GM11168 (cell line): ENCODE measurements around the gene CFAP92.

Experiments used
- in situ Hi-C: fragments of 300-500 bp; cut with MboI; formaldehyde crosslinking; loops from one replicate; pipeline ENCODE4 v1.12.0; 2022; ENCODE audit warnings: low sequenced_read_pairs; ENCODE audit not compliant: unreplicated experiment

Gene CFAP92, protein sequence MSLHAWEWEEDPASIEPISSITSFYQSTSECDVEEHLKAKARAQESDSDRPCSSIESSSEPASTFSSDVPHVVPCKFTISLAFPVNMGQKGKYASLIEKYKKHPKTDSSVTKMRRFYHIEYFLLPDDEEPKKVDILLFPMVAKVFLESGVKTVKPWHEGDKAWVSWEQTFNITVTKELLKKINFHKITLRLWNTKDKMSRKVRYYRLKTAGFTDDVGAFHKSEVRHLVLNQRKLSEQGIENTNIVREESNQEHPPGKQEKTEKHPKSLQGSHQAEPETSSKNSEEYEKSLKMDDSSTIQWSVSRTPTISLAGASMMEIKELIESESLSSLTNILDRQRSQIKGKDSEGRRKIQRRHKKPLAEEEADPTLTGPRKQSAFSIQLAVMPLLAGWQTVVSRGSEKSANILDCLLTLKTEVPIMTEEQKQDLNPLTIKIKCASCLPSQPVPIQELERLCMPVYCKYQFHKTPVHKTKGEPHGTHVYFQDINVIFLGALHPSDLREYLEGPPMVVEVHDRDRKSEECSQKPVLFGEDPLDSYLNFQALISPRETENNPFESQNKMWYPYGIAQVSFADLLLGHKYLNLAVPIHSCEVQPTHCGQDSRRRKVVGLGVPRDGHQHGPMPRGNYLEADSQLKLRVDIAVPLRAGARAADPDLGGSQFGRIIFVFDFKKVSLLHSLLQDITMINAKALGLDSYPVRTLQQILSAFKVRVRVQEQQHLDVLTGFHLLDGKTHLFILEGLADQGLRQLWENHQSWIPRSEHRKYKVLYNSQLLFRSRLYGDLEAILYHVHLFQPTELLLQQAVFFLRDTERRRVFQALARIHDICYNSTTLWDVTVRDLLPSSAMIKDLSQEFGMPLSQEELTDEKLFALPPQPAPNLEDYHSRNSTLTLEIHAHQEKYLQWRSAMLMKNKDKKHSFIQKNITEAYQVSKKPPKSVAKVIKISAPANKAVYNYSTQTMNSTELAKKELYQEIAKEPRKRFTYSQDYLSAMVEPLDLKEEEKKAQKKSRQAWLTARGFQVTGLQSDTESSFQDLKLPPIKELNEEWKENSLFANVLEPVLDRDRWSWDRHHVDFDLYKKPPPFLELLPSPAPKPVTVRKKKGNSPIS

DNA sequence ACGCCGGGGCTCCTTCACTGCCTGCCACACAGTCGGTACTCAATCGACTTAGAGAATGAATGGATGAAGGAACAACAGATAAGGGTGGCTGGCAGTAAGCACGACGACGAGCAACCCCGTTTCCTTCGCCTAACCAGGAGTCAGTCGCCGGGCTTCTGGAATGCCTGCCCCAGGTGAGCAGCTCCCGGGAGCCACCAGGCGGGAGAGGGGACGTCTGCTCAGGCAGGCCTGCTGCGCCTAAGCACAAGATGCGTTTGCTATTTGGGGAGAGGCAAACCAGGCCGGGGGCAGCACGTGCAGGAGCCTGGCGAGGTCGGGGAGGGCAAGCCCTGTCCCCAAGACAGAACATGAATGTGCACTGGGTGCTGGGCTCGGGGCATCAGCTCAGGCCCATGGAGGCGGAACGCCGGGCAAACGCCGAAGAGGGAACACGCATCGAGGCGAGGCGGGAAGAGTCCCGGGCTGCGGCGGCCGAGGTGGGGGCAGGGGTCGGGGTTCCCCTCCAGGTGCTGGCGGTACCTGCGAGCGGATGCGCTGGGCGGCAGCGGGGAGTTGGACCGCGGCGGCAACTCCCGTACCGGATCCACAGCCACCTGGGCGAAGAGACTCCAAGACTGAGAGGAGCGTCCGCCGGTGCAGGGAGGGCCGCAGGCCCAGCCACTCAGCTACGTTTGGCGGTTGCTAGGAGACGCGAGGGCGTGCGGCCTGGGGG, at the start of gene CFAP92:
Gene CFAP92, minus strand, starts transcription at position 616 of the 712 bp plus-strand sequence. CDS start 772 bp downstream, outside the sequence.
- in situ Hi-C loops: no loop called here

DNA sequence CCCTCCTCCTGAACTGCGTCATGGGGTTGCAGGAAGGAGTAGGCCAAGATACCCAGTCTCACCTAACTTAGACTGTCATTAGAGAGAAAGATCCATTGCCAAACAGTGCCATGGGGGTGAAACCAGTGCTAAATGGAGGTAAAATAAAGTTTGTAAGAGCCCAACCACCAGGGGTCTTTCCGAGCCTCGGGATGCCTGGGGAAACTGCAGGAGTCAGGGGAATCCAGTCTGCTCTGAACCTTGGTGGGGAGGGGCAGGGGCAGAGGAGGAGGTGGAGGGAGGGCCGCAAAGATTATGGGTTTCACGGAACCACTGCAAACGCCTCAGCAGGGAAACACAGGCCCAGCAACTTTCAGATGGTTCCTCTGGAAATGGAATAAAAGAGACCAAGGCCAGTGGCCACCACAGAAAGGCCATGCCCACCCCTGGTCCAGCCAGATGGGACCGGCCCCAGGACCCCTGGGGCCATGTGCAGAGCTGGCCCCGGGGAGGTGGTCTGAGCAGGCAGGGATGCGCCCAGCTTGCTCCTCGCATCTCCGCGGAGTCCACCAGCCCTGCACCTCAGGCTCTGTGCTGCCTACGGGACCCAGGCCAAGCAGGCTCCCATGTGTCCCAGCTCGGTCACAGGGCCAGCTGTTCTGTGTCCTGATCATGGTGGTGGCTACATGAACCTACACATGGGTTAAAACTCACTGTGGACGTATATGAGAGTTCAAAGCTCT, 46.9 kb upstream of the CFAP92 start:
- in situ Hi-C loops: no loop called here

DNA sequence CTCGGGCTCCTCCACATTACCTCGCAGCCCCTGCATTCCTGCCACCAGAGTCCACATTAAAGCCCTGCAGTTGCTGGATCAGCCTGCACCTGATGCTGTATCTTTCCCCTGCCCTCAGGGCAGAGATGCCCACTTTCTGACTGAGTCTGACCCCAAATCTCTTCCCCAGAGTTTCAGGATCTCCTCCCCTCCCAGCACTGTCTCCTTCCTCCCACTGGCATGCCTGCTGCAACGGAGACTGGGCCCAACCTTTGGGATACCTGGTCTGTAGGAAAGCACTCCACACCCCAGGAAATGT, 46.1 kb upstream of the CFAP92 start:
- in situ Hi-C loops: no loop called here

DNA sequence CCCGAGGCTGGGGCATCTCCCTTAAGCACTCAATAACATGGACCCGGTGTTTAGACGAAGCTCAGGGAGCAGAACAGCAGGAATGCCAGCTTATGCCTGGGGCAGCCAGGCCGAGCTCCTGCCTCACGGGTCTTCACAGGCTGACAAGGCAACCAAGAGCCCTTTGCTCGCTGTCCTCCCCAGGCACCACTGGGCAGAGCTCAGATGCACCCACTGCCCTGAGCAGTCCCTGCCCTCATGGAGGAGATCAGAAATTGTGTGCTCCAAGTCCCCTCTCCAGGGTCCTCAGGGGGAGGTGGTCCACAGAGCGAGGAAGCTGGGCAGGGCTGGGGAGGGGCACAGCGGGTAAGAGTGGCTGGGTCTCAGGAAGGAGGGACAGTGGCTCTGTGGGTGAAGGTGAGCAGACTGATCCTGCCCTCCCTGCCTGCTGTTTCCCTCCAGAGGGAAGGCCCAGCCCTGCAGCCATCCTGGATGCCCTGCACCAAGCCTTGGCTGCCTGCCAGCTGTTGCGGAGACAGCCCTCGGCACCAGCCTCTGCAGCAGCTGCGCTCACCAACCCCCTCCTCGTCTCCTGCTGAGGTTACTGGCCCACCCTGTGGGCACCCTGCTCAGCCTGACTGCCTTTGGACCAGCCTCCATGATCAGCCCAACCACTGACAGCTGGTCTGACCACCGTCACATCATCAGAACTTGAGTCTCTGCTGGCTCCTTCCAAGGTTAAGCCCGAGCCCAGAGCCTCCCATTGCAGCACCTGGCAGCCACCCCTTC, 45.6 kb upstream of the CFAP92 start:
- in situ Hi-C loops: no loop called here

DNA sequence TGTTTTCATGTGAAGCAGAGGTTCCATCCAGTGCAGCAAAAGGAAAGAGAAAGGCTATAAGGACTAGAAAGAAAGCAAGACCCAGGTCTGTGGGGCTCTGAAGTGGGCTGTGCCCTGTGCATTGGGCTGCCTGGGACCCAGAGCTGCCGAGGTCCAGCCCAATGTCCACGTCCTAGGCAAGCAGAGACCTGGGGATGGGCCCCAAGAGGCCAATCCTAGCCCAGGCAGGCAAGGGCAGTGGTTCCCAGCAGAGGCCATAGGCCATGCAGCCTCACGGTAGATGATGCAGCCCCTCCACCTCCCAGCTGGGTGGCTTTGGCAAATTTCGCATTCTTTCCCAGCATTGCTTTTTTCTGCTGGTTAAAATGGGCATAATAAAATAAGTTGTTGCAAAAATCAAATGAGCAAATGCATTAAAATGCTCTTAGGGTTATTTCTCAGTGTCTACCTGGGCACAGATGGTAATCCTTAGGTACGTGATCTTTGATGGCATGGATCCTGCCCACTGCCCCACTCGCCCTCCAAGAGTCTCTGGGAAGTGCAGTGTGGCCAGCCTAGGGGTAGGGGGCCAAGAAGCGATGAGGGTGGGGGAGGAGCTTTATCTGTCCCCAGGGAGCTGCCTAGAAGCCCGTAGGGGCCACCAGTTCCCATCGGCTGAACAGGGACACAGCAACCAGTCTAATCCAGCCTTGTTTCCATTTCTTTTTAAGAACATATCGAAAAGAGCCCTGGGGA, 44.4 kb upstream of the CFAP92 start:
- in situ Hi-C loops: no loop called here

DNA sequence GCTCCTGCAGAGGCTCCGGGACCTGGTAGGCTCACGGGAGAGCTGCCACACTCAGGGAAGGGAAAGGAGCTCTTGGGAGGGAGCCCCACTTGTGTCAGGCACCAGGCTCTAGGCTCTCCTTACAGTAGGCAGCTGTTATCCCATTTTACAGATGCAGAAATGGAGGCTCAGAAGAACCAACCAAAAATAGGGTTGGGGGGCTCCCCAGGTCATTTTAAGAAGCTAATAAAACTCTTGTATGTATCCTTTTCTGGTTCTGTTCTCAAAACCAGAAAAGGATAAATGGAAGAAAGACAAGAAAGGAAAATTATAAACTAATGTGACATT, 43.2 kb upstream of the CFAP92 start:
- in situ Hi-C loops: no loop called here

DNA sequence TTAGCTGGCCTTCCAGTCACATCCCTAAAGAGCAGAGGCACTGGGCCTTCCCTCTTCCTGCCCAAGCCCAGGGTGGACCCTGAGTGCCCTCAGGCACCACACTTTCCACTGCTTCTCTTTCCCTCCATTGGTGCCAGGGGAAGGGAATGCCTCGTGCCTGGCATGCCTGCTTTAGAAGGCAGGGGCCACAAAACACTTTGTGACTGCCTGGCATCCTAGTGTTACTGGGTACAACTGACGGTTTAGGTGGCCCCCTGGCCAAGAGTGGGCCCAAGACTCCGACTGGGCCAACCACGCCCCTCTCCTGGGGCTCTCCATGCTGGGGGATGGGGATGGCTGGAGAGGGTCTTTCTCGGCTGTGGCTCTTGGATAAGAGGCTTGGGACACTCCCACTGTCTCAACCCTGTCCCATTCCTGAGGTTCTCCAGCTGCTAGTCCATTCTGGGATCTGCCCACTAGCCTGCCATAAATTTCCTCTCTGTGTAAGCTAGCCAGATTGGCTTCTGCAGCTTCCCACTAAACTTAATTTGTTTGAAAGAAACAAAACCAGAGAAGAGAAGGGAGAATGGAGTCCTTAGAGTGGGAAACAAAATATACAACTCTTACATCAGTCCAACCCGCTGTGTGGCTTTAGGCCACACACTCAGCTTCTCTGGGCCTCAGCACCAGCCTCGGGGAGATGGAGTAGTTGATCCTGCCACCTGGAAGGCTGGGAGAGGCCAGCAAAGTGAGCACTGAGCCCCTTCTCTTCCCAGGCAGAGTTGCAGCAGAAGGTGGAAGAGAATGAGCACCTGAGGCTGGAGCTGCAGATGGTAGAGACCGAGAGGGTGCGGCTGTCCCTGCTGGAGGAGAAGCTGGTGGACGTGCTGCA, 42.6 kb upstream of the CFAP92 start:
- in situ Hi-C loops: no loop called here

DNA sequence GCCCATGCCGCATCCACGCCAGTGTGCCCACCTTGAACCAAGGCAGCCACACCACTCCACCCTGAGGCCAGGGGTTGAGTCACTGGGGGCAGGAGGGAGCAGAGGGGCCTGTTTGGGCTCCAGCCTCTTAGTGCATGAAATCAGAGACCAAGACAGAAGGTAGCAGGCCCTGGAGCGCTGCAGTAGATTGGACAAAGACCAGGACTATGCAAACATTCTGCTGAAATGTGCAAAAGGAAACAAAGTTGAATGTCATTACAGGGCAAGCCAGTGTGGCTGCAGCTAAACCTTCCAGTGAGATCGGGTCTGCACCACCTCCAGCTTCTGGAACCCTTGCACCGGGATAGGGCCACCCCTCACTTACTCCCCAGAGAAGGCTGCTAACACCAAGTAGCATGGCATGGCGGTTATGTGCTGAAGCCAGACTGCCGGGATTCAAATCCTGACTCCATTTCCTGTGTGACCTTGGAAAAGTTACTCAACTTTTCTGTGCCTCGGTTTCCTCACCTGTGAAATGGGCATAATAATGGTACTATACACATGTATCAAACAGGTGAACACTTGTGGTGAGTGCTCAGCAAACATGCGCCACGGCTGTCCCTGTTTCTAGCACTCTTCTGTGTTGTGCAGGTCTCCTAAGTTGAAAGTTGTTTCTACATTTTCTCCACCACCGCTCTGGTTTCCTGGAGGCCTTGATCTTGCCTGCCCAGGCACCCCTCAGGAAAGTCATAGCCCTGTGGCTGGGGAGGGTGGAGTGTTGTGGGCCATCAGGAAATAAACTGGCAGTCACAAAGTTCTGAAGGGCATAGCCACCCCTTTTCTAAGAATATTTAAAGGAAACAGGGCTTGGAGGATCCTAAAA, 41.7 kb upstream of the CFAP92 start:
- in situ Hi-C loops: no loop called here

DNA sequence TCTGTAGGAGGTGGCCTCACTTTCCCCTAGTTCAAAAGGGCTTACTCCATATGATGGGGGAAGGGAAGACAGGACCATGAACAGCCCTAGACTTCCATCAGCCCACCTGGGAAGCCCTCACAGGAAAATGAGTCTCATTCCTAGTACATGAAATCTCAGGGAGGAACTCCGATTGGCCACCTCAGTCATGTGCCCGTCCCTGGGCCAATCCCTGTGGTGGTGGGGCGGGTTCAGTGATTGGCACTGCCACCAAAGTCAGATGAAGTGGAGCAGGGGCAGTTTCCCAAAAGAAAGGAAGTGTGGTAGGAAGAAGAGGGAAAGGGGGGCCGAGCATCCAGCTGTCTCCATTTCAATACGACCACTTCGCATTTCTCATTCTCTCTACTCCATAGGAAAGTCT, 40.8 kb upstream of the CFAP92 start:
- in situ Hi-C loops: no loop called here

DNA sequence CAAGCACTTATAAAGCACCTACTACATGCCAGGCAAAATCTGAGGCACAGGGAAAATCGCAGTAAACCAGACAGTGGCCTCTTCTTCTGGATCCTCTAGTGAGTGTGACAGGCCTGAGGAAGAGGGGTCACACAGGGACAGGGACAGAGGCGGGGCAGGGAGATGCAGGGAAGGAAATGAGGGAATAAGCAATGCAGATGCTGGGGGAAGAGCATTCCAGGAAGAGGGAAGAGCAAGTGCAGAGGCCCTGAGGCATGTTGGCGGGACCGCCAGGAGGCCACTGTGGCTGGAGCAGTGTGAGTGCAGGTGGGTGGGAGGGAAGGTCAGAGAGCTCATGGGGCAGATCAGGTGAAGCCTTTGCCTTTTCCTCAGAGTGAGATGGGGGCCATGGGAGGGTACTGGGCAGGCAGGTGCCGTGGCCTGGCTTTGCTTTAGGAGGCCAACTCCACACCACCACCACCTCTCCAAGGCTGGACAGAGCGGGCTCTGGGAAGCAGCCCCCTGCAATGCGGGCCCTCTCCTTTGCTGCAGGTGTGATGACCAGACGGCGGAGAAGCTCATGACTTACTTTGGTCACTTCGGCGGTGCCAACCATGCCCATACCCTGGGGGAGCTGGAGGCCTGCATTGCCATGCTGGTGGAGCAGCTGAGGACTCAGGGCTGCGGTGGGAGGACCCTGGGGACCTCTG, 39.9 kb upstream of the CFAP92 start:
- in situ Hi-C loops: no loop called here

DNA sequence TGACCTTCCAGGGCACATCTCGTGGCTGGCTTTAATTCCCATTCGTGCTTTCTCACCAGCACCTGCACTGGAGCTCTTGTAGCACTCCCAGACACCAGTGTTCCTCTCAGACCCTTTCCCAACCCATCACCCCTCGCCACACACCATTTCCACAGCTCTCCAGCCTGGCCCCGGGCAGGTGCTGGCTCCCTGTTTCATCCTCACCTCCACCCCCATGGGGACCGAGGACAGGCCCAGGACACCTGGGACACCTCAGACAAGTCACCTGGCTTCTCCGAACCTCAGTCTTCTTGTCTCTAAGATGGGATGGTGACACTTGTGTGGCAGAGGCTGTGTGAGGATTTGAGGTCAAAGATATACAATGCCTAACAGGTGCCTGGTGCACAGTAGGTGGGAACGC, 39.3 kb upstream of the CFAP92 start:
- in situ Hi-C loops: no loop called here

DNA sequence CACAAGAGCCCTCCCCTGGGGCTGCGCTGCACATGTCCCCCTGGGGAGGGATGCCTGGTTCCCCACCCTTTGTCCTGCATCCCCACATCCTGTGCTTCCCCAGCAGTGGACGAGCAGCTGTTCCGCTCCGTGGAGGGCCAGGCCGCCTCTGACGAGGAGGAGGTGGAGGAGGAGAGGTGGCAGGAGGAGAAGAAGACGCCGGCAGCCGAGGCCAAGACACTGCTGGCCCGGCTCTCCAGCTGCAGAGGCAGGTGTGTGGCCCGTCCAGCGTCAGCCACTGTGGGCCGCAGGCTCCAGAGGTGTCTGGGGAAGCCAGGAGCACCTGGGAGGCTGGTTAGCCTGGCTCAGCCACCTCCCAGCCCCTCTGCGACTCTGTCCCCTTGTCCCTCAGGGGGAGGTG, 38.8 kb upstream of the CFAP92 start:
- in situ Hi-C loops: no loop called here

DNA sequence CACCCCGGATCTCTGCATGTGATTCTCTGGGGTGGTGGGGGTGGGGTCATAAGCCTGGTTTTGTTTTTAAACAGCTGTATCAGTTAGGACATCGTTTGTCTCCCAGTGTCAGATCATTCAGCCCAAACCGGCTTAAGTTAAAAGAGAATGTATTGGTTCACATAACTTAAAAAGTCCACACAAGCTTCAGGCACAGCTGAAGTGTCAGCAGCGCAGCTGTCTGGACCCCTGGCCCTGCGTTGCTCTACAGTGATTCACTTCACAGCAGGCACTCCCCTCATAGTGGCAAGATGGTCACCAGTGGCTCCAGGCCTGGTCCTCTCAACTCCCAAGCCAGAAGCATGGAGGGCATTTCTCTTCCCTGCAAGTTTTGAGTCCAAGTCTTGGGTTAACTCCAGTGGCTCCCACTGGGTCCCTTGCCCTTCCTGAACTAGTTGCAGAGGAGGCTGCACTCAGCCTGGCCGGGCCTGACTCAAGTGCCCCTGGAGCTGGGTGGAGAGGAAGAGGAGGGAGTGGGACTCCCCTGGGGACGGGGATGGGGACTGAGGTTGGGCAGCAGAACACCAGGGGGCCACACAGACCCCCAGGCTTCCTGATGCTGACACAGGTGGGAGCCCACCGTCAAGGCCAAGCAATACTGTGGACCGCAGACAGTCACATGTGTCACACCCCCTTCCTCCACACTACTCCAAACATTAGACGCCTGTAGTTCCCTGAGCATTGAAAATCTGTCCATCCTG, 37.8 kb upstream of the CFAP92 start:
- in situ Hi-C loops: no loop called here

DNA sequence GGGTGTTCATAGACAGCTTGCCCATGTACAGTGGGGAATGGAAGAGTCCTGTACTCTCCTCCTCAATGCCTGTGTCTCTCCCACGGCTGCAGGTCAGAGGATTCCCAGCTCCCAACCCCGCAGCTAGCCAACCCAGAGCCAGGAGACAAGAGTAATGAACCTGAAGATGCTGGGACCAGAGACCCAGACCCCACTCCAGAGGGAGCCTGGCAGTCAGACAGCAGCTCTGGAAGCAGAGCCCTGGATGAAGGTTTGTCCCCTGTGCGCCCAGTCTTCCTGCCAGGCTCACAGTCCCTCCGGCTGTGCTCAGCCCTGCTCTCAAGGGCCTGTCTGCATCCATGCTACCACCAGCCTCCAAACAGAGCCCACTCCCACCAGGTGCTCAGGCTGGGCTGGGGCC, 36.7 kb upstream of the CFAP92 start:
- in situ Hi-C loops: no loop called here

DNA sequence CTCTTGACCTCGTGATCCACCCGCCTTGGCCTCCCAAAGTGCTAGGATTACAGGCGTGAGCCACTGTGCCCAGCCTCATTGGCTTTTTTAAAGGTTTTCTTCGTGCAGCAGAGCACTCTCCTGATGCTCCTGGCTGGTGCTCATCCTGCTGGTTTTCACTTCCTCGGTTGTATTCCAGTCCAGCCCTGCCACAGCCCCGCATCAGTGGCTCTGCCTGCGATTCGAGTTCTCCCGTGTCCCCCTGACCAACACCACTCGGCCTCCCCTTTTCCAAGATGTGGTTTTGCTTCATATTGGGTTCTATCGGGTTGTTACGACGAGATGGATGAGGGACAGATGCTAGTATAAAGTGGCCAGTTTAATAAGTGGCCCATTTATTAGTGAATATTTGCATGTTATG, 35.0 kb upstream of the CFAP92 start:
- in situ Hi-C loops: no loop called here

DNA sequence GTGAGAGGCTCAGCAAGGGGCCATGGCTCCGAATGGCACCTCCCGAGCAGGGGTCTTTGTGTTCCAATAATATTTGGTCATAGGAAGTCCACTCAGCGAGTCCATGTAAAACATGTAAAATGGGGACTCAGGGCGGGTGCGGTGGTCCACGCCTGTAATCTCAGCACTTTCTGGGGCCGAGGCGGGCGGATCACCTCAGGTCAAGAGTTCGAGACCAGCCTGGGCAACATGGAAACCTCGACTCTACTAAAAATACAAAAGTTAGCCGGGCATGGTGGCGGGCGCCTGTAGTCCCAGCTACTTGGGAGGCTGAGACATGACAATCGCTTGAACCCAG, 33.6 kb upstream of the CFAP92 start:
- in situ Hi-C loops: no loop called here
